ENCODE data around the gene ASB1.

DNA sequence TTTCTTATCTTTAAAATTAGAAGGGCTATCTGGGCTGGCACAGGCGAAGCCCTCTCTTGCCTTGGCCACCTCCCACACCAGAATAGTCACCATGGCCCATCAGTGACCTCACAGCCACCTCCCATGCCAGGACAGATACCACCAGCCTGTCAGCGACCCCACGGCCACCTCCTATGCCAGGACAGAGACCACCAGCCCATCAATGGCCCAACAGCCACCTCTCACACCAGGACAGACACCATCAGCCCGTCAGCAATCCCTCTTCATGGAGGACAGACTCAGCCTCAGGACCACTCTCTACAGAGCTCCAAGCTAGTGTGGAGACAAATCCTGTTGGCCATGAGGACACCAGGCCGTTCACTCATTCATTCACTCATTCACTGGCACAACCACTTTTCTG is 74.6 kb downstream of the ASB1 start:
- TF ChIP-seq, protein P1, sequence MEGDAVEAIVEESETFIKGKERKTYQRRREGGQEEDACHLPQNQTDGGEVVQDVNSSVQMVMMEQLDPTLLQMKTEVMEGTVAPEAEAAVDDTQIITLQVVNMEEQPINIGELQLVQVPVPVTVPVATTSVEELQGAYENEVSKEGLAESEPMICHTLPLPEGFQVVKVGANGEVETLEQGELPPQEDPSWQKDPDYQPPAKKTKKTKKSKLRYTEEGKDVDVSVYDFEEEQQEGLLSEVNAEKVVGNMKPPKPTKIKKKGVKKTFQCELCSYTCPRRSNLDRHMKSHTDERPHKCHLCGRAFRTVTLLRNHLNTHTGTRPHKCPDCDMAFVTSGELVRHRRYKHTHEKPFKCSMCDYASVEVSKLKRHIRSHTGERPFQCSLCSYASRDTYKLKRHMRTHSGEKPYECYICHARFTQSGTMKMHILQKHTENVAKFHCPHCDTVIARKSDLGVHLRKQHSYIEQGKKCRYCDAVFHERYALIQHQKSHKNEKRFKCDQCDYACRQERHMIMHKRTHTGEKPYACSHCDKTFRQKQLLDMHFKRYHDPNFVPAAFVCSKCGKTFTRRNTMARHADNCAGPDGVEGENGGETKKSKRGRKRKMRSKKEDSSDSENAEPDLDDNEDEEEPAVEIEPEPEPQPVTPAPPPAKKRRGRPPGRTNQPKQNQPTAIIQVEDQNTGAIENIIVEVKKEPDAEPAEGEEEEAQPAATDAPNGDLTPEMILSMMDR (conservative IDR thresholded peaks at IDR 0.05; ENCODE audit: low read depth, low read length), result no peak
- TF ChIP-seq EZH2 (IDR thresholded peaks at IDR 0.05; ENCODE audit: low read length, unreplicated experiment), result no peak
